Endothelial cell of umbilical vein (primary cell): ENCODE measurements around the gene AP1G2. TPM values are rescaled to one million over a fixed set of nuclear protein-coding genes. Genes with fewer than 3 reads are reported as not detected.

Experiments
- BruUV-seq: library from RNA; stranded (reverse); fragments of 400-500 nt; replicated peaks from 2 replicates; lab custom pipeline; 2021; lab: Mats Ljungman, UMichigan
- CTCF ChIA-PET: fragments of 300-600, 350-600 bp; sonication (Branson Sonifier 250); formaldehyde crosslinking; loops from one replicate; lab custom pipeline; 2021; ENCODE audit warnings: antibody characterized with exemption, inconsistent platforms; lab: Charles Lee
- POLR2A ChIA-PET: fragments of 300-600, 350-600 bp; sonication (Branson Sonifier 250); formaldehyde crosslinking; loops from one replicate; lab custom pipeline; 2021; ENCODE audit warnings: antibody characterized with exemption, inconsistent platforms; lab: Charles Lee
- DNase-seq: peaks from one replicate; pipeline ENCODE4 v3.0.0-alpha.2; 2011; ENCODE audit warnings: low read depth, low spot score
- FAIRE-seq: peaks from 2 replicates; lab custom pipeline; 2011; peaks lifted over from hg19 to GRCh38; lab: Jason Lieb, UNC
- H2AFZ ChIP-seq: 2 replicates; pipeline ENCODE4 v1.6.0; 2012; ENCODE audit warnings: low read depth, low read length, control low read depth, inconsistent platforms
- H3K27ac ChIP-seq: 2 replicates; pipeline ENCODE4 v1.5.1; 2011; ENCODE audit warnings: low read depth, mild to moderate bottlenecking, control low read depth, low read length, moderate library complexity; ENCODE audit not compliant: insufficient read depth
- H3K27me3 ChIP-seq, 2 experiments: 2 replicates each; pipeline versions ENCODE4 v1.6.0 to v1.6.1; 2011; ENCODE audit warnings: low read length in 2 of 2, mixed read lengths in 1 of 2; ENCODE audit not compliant: control insufficient read depth in 2 of 2, insufficient read depth in 2 of 2
- H3K36me3 ChIP-seq, 2 experiments: 2 replicates in 1 of 2; 3 replicates in 1 of 2; pipeline ENCODE4 v1.5.1; 2011; ENCODE audit warnings: low read length in 2 of 2, mild to moderate bottlenecking in 1 of 2, moderate library complexity in 1 of 2; ENCODE audit not compliant: control insufficient read depth in 2 of 2, insufficient read depth in 2 of 2; ENCODE audit errors: extremely low read depth in 1 of 2
- H3K4me1 ChIP-seq: 3 replicates; pipeline ENCODE4 v1.5.1; 2011; ENCODE audit warnings: mild to moderate bottlenecking, low read length; ENCODE audit not compliant: control insufficient read depth, insufficient read depth; ENCODE audit errors: extremely low read depth
- H3K4me2 ChIP-seq: 2 replicates; pipeline ENCODE4 v1.6.1; 2011; ENCODE audit warnings: low read length, control low read depth, mixed read lengths; ENCODE audit not compliant: insufficient read depth
- H3K4me3 ChIP-seq, 3 experiments: fragments of 200-600 bp in 1 of 3; sonication (generic), shearing (Covaris generic) in 1 of 3; replicated peaks in 1 of 3; 2 replicates each; pipeline ENCODE4 v1.5.1; 2011 to 2016; ENCODE audit warnings: control low read depth in 3 of 3, low read length in 3 of 3, mild to moderate bottlenecking in 2 of 3, inconsistent platforms in 1 of 3, low read depth in 1 of 3, moderate library complexity in 1 of 3; ENCODE audit not compliant: insufficient read depth in 1 of 3
- H3K79me2 ChIP-seq: 2 replicates; pipeline ENCODE4 v1.6.0; 2012; ENCODE audit warnings: low read length, inconsistent platforms; ENCODE audit not compliant: control insufficient read depth, insufficient read depth
- H3K9ac ChIP-seq: replicated peaks from 2 replicates; pipeline ENCODE3; 2011; ENCODE audit warnings: low read length, control low read depth; ENCODE audit not compliant: insufficient read depth; ENCODE audit errors: extremely low read depth
- H3K9me1 ChIP-seq: replicated peaks from 3 replicates; pipeline ENCODE4 v1.6.0; 2011; ENCODE audit warnings: mild to moderate bottlenecking, low read length; ENCODE audit not compliant: control insufficient read depth, insufficient read depth; ENCODE audit errors: extremely low read depth
- H3K9me3 ChIP-seq: replicated peaks from 2 replicates; pipeline ENCODE4 v1.5.1; 2012; ENCODE audit warnings: low read length, inconsistent platforms; ENCODE audit not compliant: control insufficient read depth, insufficient read depth
- H4K20me1 ChIP-seq: replicated peaks from 2 replicates; pipeline ENCODE3; 2011; ENCODE audit warnings: mild to moderate bottlenecking, low read length; ENCODE audit not compliant: control insufficient read depth, insufficient read depth; ENCODE audit errors: extremely low read depth
- CTCF ChIP-seq, 2 donors: IDR thresholded peaks; 1 replicate in 1 of 2; 2 replicates in 1 of 2; pipeline ENCODE4 v1.5.1; 2011; ENCODE audit warnings: low read length in 2 of 2, mild to moderate bottlenecking in 2 of 2, moderate library complexity in 2 of 2, control low read depth in 1 of 2, inconsistent platforms in 1 of 2, low read depth in 1 of 2; ENCODE audit not compliant: insufficient read depth in 1 of 2; ENCODE audit errors: extremely low read depth in 1 of 2
- EZH2 ChIP-seq: IDR thresholded peaks from 2 replicates; pipeline ENCODE4 v1.6.1; 2012; ENCODE audit warnings: borderline replicate concordance, low read depth, mild to moderate bottlenecking, moderate library complexity, low read length, inconsistent platforms; ENCODE audit not compliant: severe bottlenecking
- FOS ChIP-seq: IDR thresholded peaks from 2 replicates; pipeline ENCODE4 v1.6.1; 2011; ENCODE audit warnings: mild to moderate bottlenecking, low read length, moderate library complexity, borderline replicate concordance; ENCODE audit not compliant: insufficient read depth
- GATA2 ChIP-seq: IDR thresholded peaks from 2 replicates; pipeline ENCODE4 v1.7.0; 2011; ENCODE audit warnings: low read depth, mild to moderate bottlenecking, moderate library complexity, mixed read lengths, low read length; ENCODE audit not compliant: insufficient read length, insufficient read depth
- JUN ChIP-seq: IDR thresholded peaks from 2 replicates; pipeline ENCODE4 v1.6.1; 2011; ENCODE audit warnings: borderline replicate concordance, low read depth; ENCODE audit not compliant: insufficient read length, insufficient read depth
- MAX ChIP-seq: IDR thresholded peaks from 2 replicates; pipeline ENCODE4 v1.6.1; 2011; ENCODE audit not compliant: insufficient read depth, insufficient read length
- MYC ChIP-seq: IDR thresholded peaks from one replicate; pipeline ENCODE4 v1.6.1; 2011; ENCODE audit warnings: mild to moderate bottlenecking, low read depth, low read length
- POLR2A ChIP-seq: IDR thresholded peaks from 2 replicates; pipeline ENCODE4 v1.6.1; 2012; ENCODE audit warnings: low read depth, mild to moderate bottlenecking, control low read depth, low read length
- POLR2AphosphoS5 ChIP-seq: IDR thresholded peaks from 2 replicates; pipeline ENCODE4 v1.6.1; 2012; ENCODE audit warnings: low read depth, mild to moderate bottlenecking, control low read depth, low read length, moderate library complexity; ENCODE audit not compliant: insufficient read depth
- dilution Hi-C: fragments of 300-500 bp; cut with MboI; formaldehyde crosslinking; loops from one replicate; pipeline ENCODE4 v1.15.0; 2019; ENCODE audit warnings: low sequenced_read_pairs; ENCODE audit not compliant: extremely low pct_ligation_motif_present
- intact Hi-C: fragments of 100-400 bp; cut with micrococcal nuclease; formaldehyde crosslinking; loops from one replicate; pipeline ENCODE4 v1.10.0; 2022
- polyA plus RNA-seq, 4 experiments: library from polyadenylated mRNA; depleted of rRNA in 3 of 4; stranded (reverse) in 3 of 4; unstranded in 1 of 4; fragments of >200 nt; gene quantifications; 2 replicates each; pipeline versions ENCODE4 v1.2.1 to v1.2.3, GENCODE V29; 2011 to 2012; ENCODE audit warnings: missing spikeins in 1 of 4
- total RNA-seq: library from RNA; stranded (reverse); gene quantifications from 2 replicates; pipeline ENCODE4 v1.2.3, GENCODE V29; 2021

AP1G2 gene
- total and polyA plus RNA-seq, 2 donors (not counting 3 experiments of a cell fraction or from before 2014, with no cell fraction given): 39.0 to 55.8 TPM

GRCh38 chr14:23590198-23590597 lies 22.6 kb upstream of the AP1G2 start:
- intact Hi-C loops: no loop called here
- POLR2A ChIA-PET: no interaction called here
- CTCF ChIA-PET: interaction anchor here (0.8 to 2.8 kb wide), 3 partner anchors 42 to 468 kb away, joined by 3 to 10 read pairs (median 3); no protein-coding TSS in a partner anchor

More at GRCh38 chr14:23590198-23590597, 22.6 kb upstream of the AP1G2 start:
- peaks cover 5% of the 10 kb centered on the region for H3K4me1 ChIP-seq
- DNase-seq (no peak), FAIRE-seq (no peak)
- no peaks in the 10 kb centered on the region for H3K27me3 ChIP-seq
- no peaks in the 10 kb centered on the region for H3K36me3 ChIP-seq
- no peaks in the 10 kb centered on the region for H4K20me1 ChIP-seq
- H3K4me2 ChIP-seq: no peak overlapping the region
- dilution Hi-C loops: no loop called here
- H3K79me2 ChIP-seq: no peaks in the 10 kb centered on the region
- no peak overlapping the region for H3K4me3 ChIP-seq
- H3K9me1 ChIP-seq: no peaks in the 10 kb centered on the region
- H3K9ac ChIP-seq: no peak overlapping the region
- no peaks in the 10 kb centered on the region for H3K9me3 ChIP-seq
- no TSS peak for BruUV-seq
- no peak for TF ChIP-seq POLR2A
- no peak for TF ChIP-seq EZH2
- no peak for TF ChIP-seq FOS
- no peak for TF ChIP-seq GATA2
- TF ChIP-seq JUN: no peak
- no peak for TF ChIP-seq POLR2AphosphoS5
- TF ChIP-seq CTCF (IDR thresholded peaks at IDR 0.05; ENCODE audit: extremely low read depth in 1 of 2, insufficient read depth in 1 of 2, low read depth in 1 of 2, low read length in 2 of 2): no peak
- TF ChIP-seq MYC: no peak
- TF ChIP-seq MAX: no peak
- no peak overlapping the region for H2AFZ ChIP-seq
- H3K27ac ChIP-seq: no peak overlapping the region
